ENCODE measurements around the gene ZNF646.

ZNF646 gene

GRCh38 chr16:31118223-31119155 lies 44.3 kb downstream of the ZNF646 start:
- peak overlapping the region; percentile 21; the same call in 1 of the 2 replicates for H2AFZ ChIP-seq (ENCODE audit: low read depth, low read length)
- peak overlapping the region; percentile 58 for H3K27ac ChIP-seq (ENCODE audit: low read length)
- no peak for DNase-seq

GRCh38 chr16:31120129-31120528 lies 45.9 kb downstream of the ZNF646 start:
- Histone ChIP-seq H4K20me1 (ENCODE audit: insufficient read depth, low read length) (peaks cover 16% of the 10 kb centered on the region), H3K4me3 (ENCODE audit: low read depth in 1 of 2, low read length in 2 of 2) (no peak overlapping the region), H3K36me3 (ENCODE audit: insufficient read depth, low read length) (peaks cover 54% of the 10 kb centered on the region), H3K9ac (ENCODE audit: low read depth, low read length) (no peak overlapping the region), H3K79me2 (ENCODE audit: insufficient read depth, low read length) (peaks cover 34% of the 10 kb centered on the region), H3K27me3 (ENCODE audit: insufficient read depth, low read length, poor library complexity) (no peaks in the 10 kb centered on the region), H3K4me2 (ENCODE audit: insufficient read depth, low read length) (no peak overlapping the region), H3K27ac (ENCODE audit: low read length) (no peak overlapping the region), H3K4me1 (ENCODE audit: insufficient read depth, low read length) (peaks cover 29% of the 10 kb centered on the region), H3K9me3 (ENCODE audit: insufficient read depth, low read length, severe bottlenecking) (no peaks in the 10 kb centered on the region), H2AFZ (ENCODE audit: low read depth, low read length) (no peak overlapping the region)
- TF ChIP-seq CTCF (IDR thresholded peaks at IDR 0.05; ENCODE audit: borderline replicate concordance, extremely low read depth, low read length, poor library complexity, severe bottlenecking): no peak
- no peak for TF ChIP-seq EZH2 (IDR thresholded peaks at IDR 0.05; ENCODE audit: borderline replicate concordance, low read depth, low read length, severe bottlenecking)
- DNase-seq (no peak), ATAC-seq (ENCODE audit: insufficient read depth, low read depth) (no peak)

More at GRCh38 chr16:31118223-31119155, 44.3 kb downstream of the ZNF646 start:
- peak overlapping the region; percentile 56 for H3K9ac ChIP-seq (ENCODE audit: low read depth, low read length)
- H3K27me3 ChIP-seq (ENCODE audit: insufficient read depth, low read length, poor library complexity): no peaks in the 10 kb centered on the region
- peak overlapping the region; percentile 39 to 62 for H3K4me3 ChIP-seq (ENCODE audit: low read depth in 1 of 2, low read length in 2 of 2)
- peaks cover 46% of the 10 kb centered on the region for H3K36me3 ChIP-seq (ENCODE audit: insufficient read depth, low read length)
- peaks cover 29% of the 10 kb centered on the region for H3K4me1 ChIP-seq (ENCODE audit: insufficient read depth, low read length)
- no peak for ATAC-seq (ENCODE audit: insufficient read depth, low read depth)
- H3K4me2 ChIP-seq (ENCODE audit: insufficient read depth, low read length): peak overlapping the region; percentile 92
- TF ChIP-seq CTCF (IDR thresholded peaks at IDR 0.05; ENCODE audit: borderline replicate concordance, extremely low read depth, low read length, poor library complexity, severe bottlenecking) (no peak), EZH2 (IDR thresholded peaks at IDR 0.05; ENCODE audit: borderline replicate concordance, low read depth, low read length, severe bottlenecking) (no peak)
- H4K20me1 ChIP-seq (ENCODE audit: insufficient read depth, low read length): peaks cover 16% of the 10 kb centered on the region
- peaks cover 34% of the 10 kb centered on the region for H3K79me2 ChIP-seq (ENCODE audit: insufficient read depth, low read length)
- no peaks in the 10 kb centered on the region for H3K9me3 ChIP-seq (ENCODE audit: insufficient read depth, low read length, severe bottlenecking)

GRCh38 chr16:31125844-31126243 lies 51.6 kb downstream of the ZNF646 start:
- no peak overlapping the region for H3K27ac ChIP-seq (ENCODE audit: low read length)
- H3K36me3 ChIP-seq (ENCODE audit: insufficient read depth, low read length): peaks cover 66% of the 10 kb centered on the region
- ATAC-seq (ENCODE audit: insufficient read depth, low read depth) (no peak), DNase-seq (no peak)
- TF ChIP-seq EZH2 (IDR thresholded peaks at IDR 0.05; ENCODE audit: borderline replicate concordance, low read depth, low read length, severe bottlenecking): no peak
- TF ChIP-seq CTCF (IDR thresholded peaks at IDR 0.05; ENCODE audit: borderline replicate concordance, extremely low read depth, low read length, poor library complexity, severe bottlenecking): no peak
- no peaks in the 10 kb centered on the region for H3K79me2 ChIP-seq (ENCODE audit: insufficient read depth, low read length)
- H3K4me3 ChIP-seq (ENCODE audit: low read depth in 1 of 2, low read length in 2 of 2): no peak overlapping the region
- H3K4me1 ChIP-seq (ENCODE audit: insufficient read depth, low read length): no peaks in the 10 kb centered on the region
- H3K9ac ChIP-seq (ENCODE audit: low read depth, low read length): no peak overlapping the region
- H3K4me2 ChIP-seq (ENCODE audit: insufficient read depth, low read length): no peak overlapping the region
- no peaks in the 10 kb centered on the region for H3K27me3 ChIP-seq (ENCODE audit: insufficient read depth, low read length, poor library complexity)
- no peaks in the 10 kb centered on the region for H3K9me3 ChIP-seq (ENCODE audit: insufficient read depth, low read length, severe bottlenecking)
- H2AFZ ChIP-seq (ENCODE audit: low read depth, low read length): no peak overlapping the region
- H4K20me1 ChIP-seq (ENCODE audit: insufficient read depth, low read length): no peaks in the 10 kb centered on the region
